ENCODE measurements around the gene LGR5. TPM values are rescaled to one million over a fixed set of nuclear protein-coding genes. Genes with fewer than 3 reads are reported as not detected.

The LGR5 gene
- total and polyA plus RNA-seq, 2 of the 4 experiments (the other 2 are of a cell fraction), result not detected

DNA sequence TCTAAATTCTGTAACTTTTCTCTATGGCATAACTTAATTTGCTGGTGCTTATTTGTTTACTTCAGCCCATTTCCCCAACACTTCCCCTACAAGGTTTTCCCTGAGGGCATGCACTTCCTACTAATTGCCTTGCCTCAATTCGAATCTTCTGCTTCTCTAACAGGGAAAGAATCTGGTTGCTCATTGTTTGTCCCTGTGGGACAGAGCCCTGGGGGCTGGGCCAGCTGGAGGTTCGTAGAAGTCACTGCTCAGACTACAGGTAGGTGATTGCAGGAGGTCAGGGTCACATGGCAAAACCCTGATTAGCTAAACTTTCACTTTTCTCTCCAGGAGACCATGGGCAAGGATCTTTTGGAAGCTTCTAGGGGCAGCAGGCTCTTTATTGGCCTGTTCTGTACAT lies 152.0 kb downstream of the LGR5 start:
- intact Hi-C loops (cut with micrococcal nuclease), result no loop called here
- no peaks in the 10 kb centered on the region for H3K9me1 ChIP-seq (ENCODE audit: insufficient read depth, low read length)
- dilution Hi-C loops (cut with HindIII; ENCODE audit: low sequenced_read_pairs, unreplicated experiment), result no loop called here
- H2AFZ ChIP-seq (replicated peaks; ENCODE audit: low read length, poor library complexity), result no peak overlapping the region
- no peak overlapping the region for H3K14ac ChIP-seq (replicated peaks; ENCODE audit: low read depth, low read length)
- H3K4me2 ChIP-seq (ENCODE audit: low read depth, low read length), result no peak overlapping the region
- H3K4me3 ChIP-seq (ENCODE audit: insufficient read depth, low read depth, low read length), result no peak overlapping the region
- no peak overlapping the region for H2AK5ac ChIP-seq (ENCODE audit: low read depth, low read length)
- no peaks in the 10 kb centered on the region for H3K4me1 ChIP-seq (ENCODE audit: control insufficient read depth, insufficient read depth, low read length)
- no peak overlapping the region for H2BK5ac ChIP-seq (ENCODE audit: low read depth, low read length, poor library complexity, severe bottlenecking)
- DNase-seq, result no peak
- no peaks in the 10 kb centered on the region for H3K9me3 ChIP-seq (ENCODE audit: control insufficient read depth, insufficient read depth, low read length)
- in situ Hi-C loops (cut with MboI; ENCODE audit: low sequenced_read_pairs), result no loop called here
- no peak overlapping the region for H3K23ac ChIP-seq (ENCODE audit: low read depth, low read length)
- TF ChIP-seq BHLHE40 (IDR thresholded peaks at IDR 0.05; ENCODE audit: low read depth, low read length), result no peak
- no peak for TF ChIP-seq NFE2L2 (IDR thresholded peaks at IDR 0.05; ENCODE audit: low read depth, low read length)
- TF ChIP-seq MAZ (IDR thresholded peaks at IDR 0.05; ENCODE audit: borderline replicate concordance, low read depth, low read length), result no peak
- no peak for TF ChIP-seq CHD1 (IDR thresholded peaks at IDR 0.05; ENCODE audit: low read depth, low read length)
- TF ChIP-seq CEBPB (IDR thresholded peaks at IDR 0.05; ENCODE audit: low read depth, low read length), result no peak
- TF ChIP-seq, protein P1, sequence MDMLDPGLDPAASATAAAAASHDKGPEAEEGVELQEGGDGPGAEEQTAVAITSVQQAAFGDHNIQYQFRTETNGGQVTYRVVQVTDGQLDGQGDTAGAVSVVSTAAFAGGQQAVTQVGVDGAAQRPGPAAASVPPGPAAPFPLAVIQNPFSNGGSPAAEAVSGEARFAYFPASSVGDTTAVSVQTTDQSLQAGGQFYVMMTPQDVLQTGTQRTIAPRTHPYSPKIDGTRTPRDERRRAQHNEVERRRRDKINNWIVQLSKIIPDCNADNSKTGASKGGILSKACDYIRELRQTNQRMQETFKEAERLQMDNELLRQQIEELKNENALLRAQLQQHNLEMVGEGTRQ (IDR thresholded peaks at IDR 0.05; ENCODE audit: low read depth, low read length), result no peak
- TF ChIP-seq, protein P2, sequence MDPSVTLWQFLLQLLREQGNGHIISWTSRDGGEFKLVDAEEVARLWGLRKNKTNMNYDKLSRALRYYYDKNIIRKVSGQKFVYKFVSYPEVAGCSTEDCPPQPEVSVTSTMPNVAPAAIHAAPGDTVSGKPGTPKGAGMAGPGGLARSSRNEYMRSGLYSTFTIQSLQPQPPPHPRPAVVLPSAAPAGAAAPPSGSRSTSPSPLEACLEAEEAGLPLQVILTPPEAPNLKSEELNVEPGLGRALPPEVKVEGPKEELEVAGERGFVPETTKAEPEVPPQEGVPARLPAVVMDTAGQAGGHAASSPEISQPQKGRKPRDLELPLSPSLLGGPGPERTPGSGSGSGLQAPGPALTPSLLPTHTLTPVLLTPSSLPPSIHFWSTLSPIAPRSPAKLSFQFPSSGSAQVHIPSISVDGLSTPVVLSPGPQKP (IDR thresholded peaks at IDR 0.05; ENCODE audit: borderline replicate concordance, low read depth, low read length), result no peak
- TF ChIP-seq POLR2A (IDR thresholded peaks at IDR 0.05; ENCODE audit: low read depth, low read length), result no peak
- no peak for TF ChIP-seq FOS (IDR thresholded peaks at IDR 0.05; ENCODE audit: low read depth, low read length)
- no peak for TF ChIP-seq RCOR1 (IDR thresholded peaks at IDR 0.05; ENCODE audit: insufficient replicate concordance, low read length)
- no peak for TF ChIP-seq MXI1 (IDR thresholded peaks at IDR 0.05; ENCODE audit: borderline replicate concordance, low read depth, low read length)
- no peak for TF ChIP-seq SMC3 (IDR thresholded peaks at IDR 0.05; ENCODE audit: low read depth, low read length)
- TF ChIP-seq, protein P3, sequence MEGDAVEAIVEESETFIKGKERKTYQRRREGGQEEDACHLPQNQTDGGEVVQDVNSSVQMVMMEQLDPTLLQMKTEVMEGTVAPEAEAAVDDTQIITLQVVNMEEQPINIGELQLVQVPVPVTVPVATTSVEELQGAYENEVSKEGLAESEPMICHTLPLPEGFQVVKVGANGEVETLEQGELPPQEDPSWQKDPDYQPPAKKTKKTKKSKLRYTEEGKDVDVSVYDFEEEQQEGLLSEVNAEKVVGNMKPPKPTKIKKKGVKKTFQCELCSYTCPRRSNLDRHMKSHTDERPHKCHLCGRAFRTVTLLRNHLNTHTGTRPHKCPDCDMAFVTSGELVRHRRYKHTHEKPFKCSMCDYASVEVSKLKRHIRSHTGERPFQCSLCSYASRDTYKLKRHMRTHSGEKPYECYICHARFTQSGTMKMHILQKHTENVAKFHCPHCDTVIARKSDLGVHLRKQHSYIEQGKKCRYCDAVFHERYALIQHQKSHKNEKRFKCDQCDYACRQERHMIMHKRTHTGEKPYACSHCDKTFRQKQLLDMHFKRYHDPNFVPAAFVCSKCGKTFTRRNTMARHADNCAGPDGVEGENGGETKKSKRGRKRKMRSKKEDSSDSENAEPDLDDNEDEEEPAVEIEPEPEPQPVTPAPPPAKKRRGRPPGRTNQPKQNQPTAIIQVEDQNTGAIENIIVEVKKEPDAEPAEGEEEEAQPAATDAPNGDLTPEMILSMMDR (conservative IDR thresholded peaks at IDR 0.05; ENCODE audit: low read depth, low read length), result no peak
- no peak for TF ChIP-seq MAFK (IDR thresholded peaks at IDR 0.05; ENCODE audit: low read depth, low read length)
- TF ChIP-seq RAD21 (IDR thresholded peaks at IDR 0.05; ENCODE audit: low read length), result no peak
- TF ChIP-seq RFX5 (IDR thresholded peaks at IDR 0.05; ENCODE audit: low read depth, low read length), result no peak
- no peak overlapping the region for H3K18ac ChIP-seq (ENCODE audit: low read depth, low read length)
- peaks cover 4% of the 10 kb centered on the region for H3K27me3 ChIP-seq (ENCODE audit: control insufficient read depth, insufficient read depth, low read length)
- H2BK20ac ChIP-seq (ENCODE audit: low read depth, low read length), result no peak overlapping the region
- H3K56ac ChIP-seq (ENCODE audit: extremely low read depth, insufficient read depth, low read length), result no peak overlapping the region
- H2AK9ac ChIP-seq (replicated peaks; ENCODE audit: low read depth, low read length, poor library complexity), result no peak overlapping the region
- no peak overlapping the region for H4K5ac ChIP-seq (ENCODE audit: low read depth, low read length)
- CTCF ChIA-PET, result no interaction called here
- no TSS peak for BruUV-seq (replicated peaks)
- no peaks in the 10 kb centered on the region for H4K20me1 ChIP-seq (ENCODE audit: insufficient read depth, low read length)
- no peak for ATAC-seq (ENCODE audit: low read depth)
- no peak overlapping the region for H3K9ac ChIP-seq (ENCODE audit: low read depth, low read length)
- no peak overlapping the region for H2BK15ac ChIP-seq (ENCODE audit: low read depth, low read length)
- WGBS, 2 experiments (ENCODE audit: extremely low coverage in 2 of 2, insufficient read length in 1 of 2), result no CpG with 5 or more reads among the region's 2 CpGs
- H2BK120ac ChIP-seq (ENCODE audit: low read depth, low read length), result no peak overlapping the region
- POLR2A ChIA-PET (ENCODE audit: unreplicated experiment), result no interaction called here
- H4K8ac ChIP-seq (ENCODE audit: low read depth in 2 of 2, low read length in 2 of 2), result no peak overlapping the region
- H3K4ac ChIP-seq (ENCODE audit: low read depth, low read length), result no peak overlapping the region
- no peaks in the 10 kb centered on the region for H3K79me1 ChIP-seq (ENCODE audit: low read depth in 1 of 2, low read length in 2 of 2)
- H4K91ac ChIP-seq (ENCODE audit: insufficient read depth, low read depth, low read length), result no peak overlapping the region
- no peaks in the 10 kb centered on the region for H3K36me3 ChIP-seq (ENCODE audit: control insufficient read depth, insufficient read depth, low read length)
- H3K27ac ChIP-seq (ENCODE audit: insufficient read depth, low read length), result no peak overlapping the region

Measured in IMR-90 (cell line).